SK-N-SH treated with all-trans-retinoic acid at 6 μM for 48 hours (cell line): ENCODE results near the gene SAMD4A.

Experiments used
- ATAC-seq: fragments of 200-7000 bp; cut with Tn5 transposase; 3 replicates; pipeline ENCODE4 v1.9.1; 2020; ENCODE audit warnings: mild to moderate bottlenecking, moderate library complexity
- ARNTL ChIP-seq: fragments of 450-650 bp; formaldehyde crosslinking; IDR thresholded peaks from 2 replicates; pipeline ENCODE4 v1.5.0; 2020; ENCODE audit warnings: low read depth, mild to moderate bottlenecking, moderate library complexity, borderline replicate concordance
- BACH2 ChIP-seq: fragments of 250-450 bp; sonication (Bioruptor Pico); IDR thresholded peaks from 2 replicates; pipeline ENCODE4 v1.9.0; 2021; ENCODE audit warnings: mild to moderate bottlenecking, borderline replicate concordance
- CREB5 ChIP-seq: fragments of 250-450 bp; sonication (Bioruptor Pico); IDR thresholded peaks from 2 replicates; pipeline ENCODE4 v1.5.1; 2020; ENCODE audit warnings: low read depth, mild to moderate bottlenecking, moderate library complexity
- CSDC2 ChIP-seq: fragments of 250-450 bp; sonication (Bioruptor Pico); IDR thresholded peaks from 2 replicates; pipeline ENCODE4 v1.5.0; 2020; ENCODE audit warnings: mild to moderate bottlenecking, moderate library complexity
- ESRRG ChIP-seq: fragments of 250-450 bp; sonication (Bioruptor Pico); IDR thresholded peaks from 2 replicates; pipeline ENCODE4 v1.6.1; 2021; ENCODE audit warnings: mild to moderate bottlenecking
- OSR1 ChIP-seq: fragments of 250-450 bp; sonication (Bioruptor Pico); IDR thresholded peaks from 2 replicates; pipeline ENCODE4 v1.8.0; 2022; ENCODE audit warnings: moderate library complexity, mild to moderate bottlenecking, inconsistent platforms
- POU6F1 ChIP-seq: fragments of 250-450 bp; sonication (Bioruptor Pico); IDR thresholded peaks from 2 replicates; pipeline ENCODE4 v1.8.0; 2021; ENCODE audit warnings: low read depth, mild to moderate bottlenecking, moderate library complexity, borderline replicate concordance
- PPARA ChIP-seq: fragments of 250-450 bp; sonication (Bioruptor Pico); IDR thresholded peaks from 2 replicates; pipeline ENCODE4 v1.5.0; 2020; ENCODE audit warnings: mild to moderate bottlenecking, borderline replicate concordance
- TCF4 ChIP-seq: fragments of 250-450 bp; sonication (Bioruptor Pico); IDR thresholded peaks from 2 replicates; pipeline ENCODE4 v1.8.0; 2021; ENCODE audit warnings: mild to moderate bottlenecking, moderate library complexity, borderline replicate concordance
- TOX ChIP-seq: fragments of 250-450 bp; sonication (Bioruptor Pico); IDR thresholded peaks from 2 replicates; pipeline ENCODE4 v1.8.0; 2021; ENCODE audit warnings: mild to moderate bottlenecking, moderate library complexity, borderline replicate concordance
- TSHZ2 ChIP-seq: fragments of 250-450 bp; sonication (Bioruptor Pico); IDR thresholded peaks from 2 replicates; pipeline ENCODE4 v1.5.0; 2020; ENCODE audit warnings: mild to moderate bottlenecking, moderate library complexity
- ZC3H10 ChIP-seq: fragments of 250-450 bp; sonication (Bioruptor Pico); IDR thresholded peaks from 2 replicates; pipeline ENCODE4 v1.5.1; 2021; ENCODE audit warnings: mild to moderate bottlenecking, moderate library complexity
- ZFP3 ChIP-seq: fragments of 250-450 bp; sonication (Bioruptor Pico); IDR thresholded peaks from 2 replicates; pipeline ENCODE4 v1.5.0; 2020; ENCODE audit warnings: mild to moderate bottlenecking, moderate library complexity
- ZFP30 ChIP-seq: fragments of 450-650 bp; formaldehyde crosslinking; IDR thresholded peaks from 2 replicates; pipeline ENCODE4 v1.5.0; 2022; ENCODE audit warnings: mild to moderate bottlenecking, moderate library complexity
- ZNF70 ChIP-seq: fragments of 450-650 bp; formaldehyde crosslinking; IDR thresholded peaks from 2 replicates; pipeline ENCODE4 v1.5.0; 2020; ENCODE audit warnings: mild to moderate bottlenecking, moderate library complexity
- ZNF8 ChIP-seq: fragments of 450-650 bp; formaldehyde crosslinking; IDR thresholded peaks from 2 replicates; pipeline ENCODE4 v1.5.0; 2020; ENCODE audit warnings: mild to moderate bottlenecking, moderate library complexity

SAMD4A gene

GRCh38 chr14:54722791-54723432, 156.0 kb downstream of the SAMD4A start (continued):
- TF ChIP-seq POU6F1 (CRISPR knock-in tag) (no peak), OSR1 (CRISPR knock-in tag) (no peak)

GRCh38 chr14:54724123-54724522, 157.2 kb downstream of the SAMD4A start:
- ATAC-seq = no peak

GRCh38 chr14:54724676-54725325, 157.9 kb downstream of the SAMD4A start:
- no peak for ATAC-seq
- TF ChIP-seq ZNF8 (no peak), ZNF70 (no peak), TSHZ2 (CRISPR knock-in tag) (no peak), ZFP30 (CRISPR knock-in tag) (no peak), TOX (CRISPR knock-in tag) (no peak)

More at GRCh38 chr14:54724123-54724522, 157.2 kb downstream of the SAMD4A start:
- TF ChIP-seq ZNF70 (no peak), PPARA (CRISPR knock-in tag) (no peak), CREB5 (no peak), BACH2 (CRISPR knock-in tag) (no peak), ESRRG (no peak), TCF4 (CRISPR knock-in tag) (no peak), ARNTL (CRISPR knock-in tag) (no peak), CSDC2 (CRISPR knock-in tag) (no peak), ZC3H10 (CRISPR knock-in tag) (no peak), ZFP3 (no peak), TSHZ2 (CRISPR knock-in tag) (no peak)
- TF ChIP-seq, all 23 proteins: peak for 0

- no peak for ATAC-seq
- no peak for TF ChIP-seq ARNTL (CRISPR knock-in tag)
- TF ChIP-seq ZNF70 = no peak
- no peak for TF ChIP-seq ESRRG
- TF ChIP-seq CREB5 = no peak
- TF ChIP-seq TOX (CRISPR knock-in tag) = no peak
- TF ChIP-seq PPARA (CRISPR knock-in tag) = no peak
Observed at GRCh38 chr14:54725998-54726397, 159.1 kb downstream of the SAMD4A start.
